GM19467 (cell line): ENCODE data around the gene DHRS13.
"Not testable (repeated sequence)": the region's sequence is repeated elsewhere in the genome, so short reads cannot be mapped to it uniquely, and the experiment has no call there.

Experiments used
- ATAC-seq: cut with Tn5 transposase; IDR thresholded peaks from one replicate; pipeline ENCODE4 v1.9.1; 2021; ENCODE audit warnings: mild to moderate bottlenecking, moderate library complexity; ENCODE audit not compliant: unreplicated experiment

The DHRS13 gene

GRCh38 chr17:28937044-28937729 is 34.3 kb upstream of the DHRS13 start:
- ATAC-seq = no peak

GRCh38 chr17:28935744-28936460 is 33.0 kb upstream of the DHRS13 start:
- no peak for ATAC-seq

- ATAC-seq = not testable (repeated sequence)
Observed at GRCh38 chr17:28934508-28934907, 31.6 kb upstream of the DHRS13 start.

GRCh38 chr17:28929787-28930186 is 26.9 kb upstream of the DHRS13 start:
- ATAC-seq = no peak

GRCh38 chr17:28928061-28928460 is 25.2 kb upstream of the DHRS13 start:
- ATAC-seq = no peak

GRCh38 chr17:28926786-28927185 is 23.9 kb upstream of the DHRS13 start:
- no peak for ATAC-seq

- ATAC-seq = no peak
Observed at GRCh38 chr17:28926366-28926765, 23.5 kb upstream of the DHRS13 start.

GRCh38 chr17:28925912-28926365 is 23.1 kb upstream of the DHRS13 start:
- ATAC-seq = no peak

GRCh38 chr17:28920201-28920600 is 17.3 kb upstream of the DHRS13 start:
- ATAC-seq = no peak

GRCh38 chr17:28918295-28918694 is 15.4 kb upstream of the DHRS13 start:
- no peak for ATAC-seq

- no peak for ATAC-seq
Observed at GRCh38 chr17:28917465-28917864, 14.6 kb upstream of the DHRS13 start.

GRCh38 chr17:28917029-28917428 is 14.2 kb upstream of the DHRS13 start:
- ATAC-seq = no peak

- no peak for ATAC-seq
Observed at GRCh38 chr17:28916302-28916934, 13.5 kb upstream of the DHRS13 start.

GRCh38 chr17:28912938-28913333 is 10.1 kb upstream of the DHRS13 start:
- ATAC-seq = no peak

- ATAC-seq = no peak
Observed at GRCh38 chr17:28912281-28912937, 9.5 kb upstream of the DHRS13 start.

- no peak for ATAC-seq
Observed at GRCh38 chr17:28911411-28912045, 8.6 kb upstream of the DHRS13 start.

GRCh38 chr17:28910534-28910933 is 7.7 kb upstream of the DHRS13 start:
- no peak for ATAC-seq

GRCh38 chr17:28908640-28909167 is 5.8 kb upstream of the DHRS13 start:
- ATAC-seq = no peak

- no peak for ATAC-seq
Observed at GRCh38 chr17:28907709-28908475, 5.0 kb upstream of the DHRS13 start.
